HepG2 (cell line): Measurements from ENCODE around the gene NDRG2. TPM values are rescaled to one million over a fixed set of nuclear protein-coding genes. Genes with fewer than 3 reads are reported as not detected.

ENCODE experiments used
- ARNT2 ChIP-seq: sonication (generic); formaldehyde crosslinking; IDR thresholded peaks from 2 replicates; pipeline ENCODE4 v1.8.0; 2022; ENCODE audit warnings: mild to moderate bottlenecking, low read depth, missing genetic modification reagents, moderate library complexity
- BRF2 ChIP-seq: sonication (generic); formaldehyde crosslinking; IDR thresholded peaks from 2 replicates; pipeline ENCODE4 v1.8.1; 2022; ENCODE audit warnings: mild to moderate bottlenecking, missing genetic modification reagents
- ETV6 ChIP-seq: sonication (generic); formaldehyde crosslinking; conservative IDR thresholded peaks from 2 replicates; pipeline ENCODE4 v1.4.0; 2020; ENCODE audit warnings: missing genetic modification reagents
- HOMEZ ChIP-seq: IDR thresholded peaks from 2 replicates; pipeline ENCODE4 v1.6.1; 2016; ENCODE audit warnings: low read depth
- NCOA5 ChIP-seq: sonication (generic); formaldehyde crosslinking; IDR thresholded peaks from 2 replicates; pipeline ENCODE4 v1.4.0; 2020; ENCODE audit warnings: missing genetic modification reagents
- RBM39 ChIP-seq: fragments of 200-400 bp; formaldehyde crosslinking; IDR thresholded peaks from one replicate; pipeline ENCODE4 v1.6.1; 2018; ENCODE audit warnings: antibody characterized with exemption, mild to moderate bottlenecking, low read depth, low read length; ENCODE audit not compliant: poor library complexity, severe bottlenecking
- SP1 ChIP-seq, 2 experiments: fragments of 450-650 bp in 1 of 2; sonication (generic) in 1 of 2; formaldehyde crosslinking in 1 of 2; IDR thresholded peaks; 2 replicates each; pipeline versions ENCODE4 v1.4.0 to v1.6.1; 2016 to 2020; ENCODE audit warnings: missing genetic modification reagents in 1 of 2
- ZBTB10 ChIP-seq: sonication (generic); formaldehyde crosslinking; IDR thresholded peaks from 2 replicates; pipeline ENCODE4 v1.4.0; 2020; ENCODE audit warnings: missing genetic modification reagents, borderline replicate concordance
- ZKSCAN8 ChIP-seq: IDR thresholded peaks from 2 replicates; pipeline ENCODE4 v1.6.1; 2016; ENCODE audit warnings: borderline replicate concordance, missing genetic modification reagents, missing compliant biosample characterization
- ZNF10 ChIP-seq: sonication (generic); formaldehyde crosslinking; IDR thresholded peaks from 2 replicates; pipeline ENCODE4 v1.4.0; 2020; ENCODE audit warnings: mild to moderate bottlenecking, low read depth, missing genetic modification reagents, borderline replicate concordance
- ZNF563 ChIP-seq: sonication (generic); formaldehyde crosslinking; IDR thresholded peaks from 2 replicates; pipeline ENCODE4 v1.8.0; 2022; ENCODE audit warnings: mild to moderate bottlenecking, moderate library complexity, missing genetic modification reagents
- ZNF567 ChIP-seq: sonication (generic); formaldehyde crosslinking; IDR thresholded peaks from 2 replicates; pipeline ENCODE4 v1.8.1; 2023; ENCODE audit warnings: mild to moderate bottlenecking, missing genetic modification reagents, borderline replicate concordance
- ZNF788 ChIP-seq: sonication (generic); formaldehyde crosslinking; IDR thresholded peaks from 2 replicates; pipeline ENCODE4 v1.5.0; 2020; ENCODE audit warnings: mild to moderate bottlenecking, missing genetic modification reagents, borderline replicate concordance
- polyA plus RNA-seq, 8 experiments: library from polyadenylated mRNA; depleted of rRNA in 3 of 8; stranded (reverse) in 7 of 8; unstranded in 1 of 8; fragments of >200 nt; fragmentation: Illumina TruSeq in 4 of 8; extraction: Trizol in 4 of 8; gene quantifications; 2 replicates each; pipeline versions ENCODE4 v1.2.1 to v1.2.3, GENCODE V29; 2011 to 2016; ENCODE audit warnings: low read depth in 4 of 8, missing spikeins in 1 of 8, mixed read lengths in 1 of 8; ENCODE audit not compliant: insufficient read depth in 1 of 8
- total RNA-seq, 5 experiments: library from RNA; depleted of rRNA; stranded (reverse); fragments of >200 nt; fragmentation: Illumina TruSeq; extraction: Trizol; gene quantifications; 2 replicates each; pipeline ENCODE4 v1.2.3, GENCODE V29; 2016; ENCODE audit warnings: low read depth in 1 of 5
- TF ChIP-seq, protein P1 (sequence below): sonication (generic); formaldehyde crosslinking; IDR thresholded peaks from 2 replicates; pipeline ENCODE4 v1.4.0; 2020; ENCODE audit warnings: missing genetic modification reagents
- TF ChIP-seq, protein P2 (sequence below): sonication (generic); formaldehyde crosslinking; IDR thresholded peaks from 2 replicates; pipeline ENCODE4 v1.9.0; 2021; ENCODE audit warnings: missing genetic modification reagents, mild to moderate bottlenecking, borderline replicate concordance
- TF ChIP-seq, protein P3 (sequence below): sonication (generic); formaldehyde crosslinking; IDR thresholded peaks from 2 replicates; pipeline ENCODE4 v1.8.1; 2023; ENCODE audit warnings: mild to moderate bottlenecking, inconsistent platforms, moderate library complexity, missing genetic modification reagents, borderline replicate concordance

The NDRG2 gene
- total and polyA plus RNA-seq, 2 of the 13 experiments (the other 11 are each of a cell fraction or from before 2014, with no cell fraction given): 27.2 to 189 TPM

GRCh38 chr14:21014761-21015190, 10.1 kb downstream of the NDRG2 start (continued):
- peak; percentile 87; the same call in 1 of the 2 replicates for TF ChIP-seq ZNF567
- no peak for TF ChIP-seq ZNF10 (CRISPR knock-in tag)
- TF ChIP-seq ZNF788 (CRISPR knock-in tag): peak; percentile 76
- TF ChIP-seq, protein P1, sequence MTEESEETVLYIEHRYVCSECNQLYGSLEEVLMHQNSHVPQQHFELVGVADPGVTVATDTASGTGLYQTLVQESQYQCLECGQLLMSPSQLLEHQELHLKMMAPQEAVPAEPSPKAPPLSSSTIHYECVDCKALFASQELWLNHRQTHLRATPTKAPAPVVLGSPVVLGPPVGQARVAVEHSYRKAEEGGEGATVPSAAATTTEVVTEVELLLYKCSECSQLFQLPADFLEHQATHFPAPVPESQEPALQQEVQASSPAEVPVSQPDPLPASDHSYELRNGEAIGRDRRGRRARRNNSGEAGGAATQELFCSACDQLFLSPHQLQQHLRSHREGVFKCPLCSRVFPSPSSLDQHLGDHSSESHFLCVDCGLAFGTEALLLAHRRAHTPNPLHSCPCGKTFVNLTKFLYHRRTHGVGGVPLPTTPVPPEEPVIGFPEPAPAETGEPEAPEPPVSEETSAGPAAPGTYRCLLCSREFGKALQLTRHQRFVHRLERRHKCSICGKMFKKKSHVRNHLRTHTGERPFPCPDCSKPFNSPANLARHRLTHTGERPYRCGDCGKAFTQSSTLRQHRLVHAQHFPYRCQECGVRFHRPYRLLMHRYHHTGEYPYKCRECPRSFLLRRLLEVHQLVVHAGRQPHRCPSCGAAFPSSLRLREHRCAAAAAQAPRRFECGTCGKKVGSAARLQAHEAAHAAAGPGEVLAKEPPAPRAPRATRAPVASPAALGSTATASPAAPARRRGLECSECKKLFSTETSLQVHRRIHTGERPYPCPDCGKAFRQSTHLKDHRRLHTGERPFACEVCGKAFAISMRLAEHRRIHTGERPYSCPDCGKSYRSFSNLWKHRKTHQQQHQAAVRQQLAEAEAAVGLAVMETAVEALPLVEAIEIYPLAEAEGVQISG (CRISPR knock-in tag): peak; percentile 40; the same call in 1 of the 2 replicates
- TF ChIP-seq, protein P2, sequence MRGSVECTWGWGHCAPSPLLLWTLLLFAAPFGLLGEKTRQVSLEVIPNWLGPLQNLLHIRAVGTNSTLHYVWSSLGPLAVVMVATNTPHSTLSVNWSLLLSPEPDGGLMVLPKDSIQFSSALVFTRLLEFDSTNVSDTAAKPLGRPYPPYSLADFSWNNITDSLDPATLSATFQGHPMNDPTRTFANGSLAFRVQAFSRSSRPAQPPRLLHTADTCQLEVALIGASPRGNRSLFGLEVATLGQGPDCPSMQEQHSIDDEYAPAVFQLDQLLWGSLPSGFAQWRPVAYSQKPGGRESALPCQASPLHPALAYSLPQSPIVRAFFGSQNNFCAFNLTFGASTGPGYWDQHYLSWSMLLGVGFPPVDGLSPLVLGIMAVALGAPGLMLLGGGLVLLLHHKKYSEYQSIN: no peak
- TF ChIP-seq SP1 (IDR thresholded peaks at IDR 0.05): no peak
- peak; percentile 33; the same call in 1 of the 2 replicates for TF ChIP-seq SP1 (CRISPR knock-in tag; IDR thresholded peaks at IDR 0.05)
- no peak for TF ChIP-seq ETV6
- TF ChIP-seq BRF2 (CRISPR knock-in tag): no peak
- TF ChIP-seq ZNF563 (CRISPR knock-in tag): no peak
- TF ChIP-seq HOMEZ (CRISPR knock-in tag): peak; percentile 78
- TF ChIP-seq ARNT2 (CRISPR knock-in tag): 0 out of 2 replicates have a peak, but pooled peaks have one; percentile 52
- TF ChIP-seq, protein P3, sequence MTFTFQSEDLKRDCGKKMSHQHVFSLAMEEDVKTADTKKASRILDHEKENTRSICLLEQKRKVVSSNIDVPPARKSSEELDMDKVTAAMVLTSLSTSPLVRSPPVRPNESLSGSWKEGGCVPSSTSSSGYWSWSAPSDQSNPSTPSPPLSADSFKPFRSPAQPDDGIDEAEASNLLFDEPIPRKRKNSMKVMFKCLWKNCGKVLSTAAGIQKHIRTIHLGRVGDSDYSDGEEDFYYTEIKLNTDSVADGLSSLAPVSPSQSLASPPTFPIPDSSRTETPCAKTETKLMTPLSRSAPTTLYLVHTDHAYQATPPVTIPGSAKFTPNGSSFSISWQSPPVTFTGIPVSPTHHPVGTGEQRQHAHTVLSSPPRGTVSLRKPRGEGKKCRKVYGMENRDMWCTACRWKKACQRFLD (CRISPR knock-in tag): no peak
- no peak for TF ChIP-seq RBM39
- TF ChIP-seq ZKSCAN8 (CRISPR knock-in tag): peak; percentile 67; the same call in 1 of the 2 replicates
- TF ChIP-seq ZBTB10 (CRISPR knock-in tag): no peak
- TF ChIP-seq NCOA5: no peak
